ENCODE results near the gene TEDC1.

- TF ChIP-seq POLR2AphosphoS5 (IDR thresholded peaks at IDR 0.05; ENCODE audit: low read depth, low read length) (no peak), REST (IDR thresholded peaks at IDR 0.05; ENCODE audit: insufficient read depth in 1 of 2, low read depth in 2 of 2, low read length in 2 of 2) (no peak), SIN3A (IDR thresholded peaks at IDR 0.05; ENCODE audit: borderline replicate concordance, insufficient read depth, low read length) (no peak), TAF1 (IDR thresholded peaks at IDR 0.05; ENCODE audit: borderline replicate concordance, insufficient read depth, low read length) (no peak), FOXP2 (optimal IDR thresholded peaks at IDR 0.05; ENCODE audit: borderline replicate concordance, extremely low read depth, extremely low read length, insufficient read depth) (no peak)
These were observed 11.5 kb upstream of the TEDC1 start for GRCh38 chr14:105479431-105480158.
